K562 (cell line): ENCODE measurements around the gene CELSR2. TPM values are rescaled to one million over a fixed set of nuclear protein-coding genes. Genes with fewer than 3 reads are reported as not detected.
A peak's percentile ranks its signal among the peaks of the same experiment; 100 is the strongest.

Source experiments
- BMI1 ChIP-seq: fragments of 150-350 bp; IDR thresholded peaks from 2 replicates; pipeline ENCODE4 v1.6.1; 2014; ENCODE audit warnings: low read length
- ETS1 ChIP-seq: conservative IDR thresholded peaks from 2 replicates; pipeline ENCODE4 v1.6.1; 2011; ENCODE audit warnings: low read depth, mild to moderate bottlenecking, low read length; ENCODE audit not compliant: control insufficient read depth
- FOXA3 ChIP-seq, 2 experiments: fragments of 450-650 bp in 1 of 2; sonication (generic) in 1 of 2; formaldehyde crosslinking; IDR thresholded peaks in 1 of 2; conservative IDR thresholded peaks in 1 of 2; 2 replicates each; pipeline versions ENCODE4 v1.4.0 to v1.8.0; 2020 to 2022; ENCODE audit warnings: mild to moderate bottlenecking in 2 of 2, missing genetic modification reagents in 1 of 2
- REST ChIP-seq, 2 experiments: fragments of 450-650 bp; formaldehyde crosslinking in 1 of 2; IDR thresholded peaks; 2 replicates each; pipeline versions ENCODE4 v1.4.0 to v1.6.1; 2014 to 2020; ENCODE audit warnings: mild to moderate bottlenecking in 2 of 2, borderline replicate concordance in 1 of 2, low read depth in 1 of 2
- RREB1 ChIP-seq: fragments of 250-450 bp; sonication (Bioruptor Pico); IDR thresholded peaks from 2 replicates; pipeline ENCODE4 v1.4.0; 2020
- SOX6 ChIP-seq: fragments of 450-650 bp; IDR thresholded peaks from 2 replicates; pipeline ENCODE4 v1.6.1; 2014; ENCODE audit warnings: mild to moderate bottlenecking
- SRF ChIP-seq, 2 experiments: fragments of 250-450, 450-650 bp in 1 of 2; sonication (Bioruptor Pico) in 1 of 2; sonication (generic) in 1 of 2; formaldehyde crosslinking; IDR thresholded peaks; 2 replicates each; pipeline versions ENCODE4 v1.5.0 to v1.5.1; 2020 to 2022; ENCODE audit warnings: mild to moderate bottlenecking in 1 of 2, missing genetic modification reagents in 1 of 2
- polyA plus RNA-seq, 8 experiments: library from polyadenylated mRNA; depleted of rRNA in 4 of 8; stranded (reverse) in 5 of 8; unstranded in 3 of 8; fragments of >200 nt; fragmentation: Nextera tagmentation in 2 of 8; fragmentation: Illumina TruSeq in 1 of 8; extraction: Ambion mirVana in 2 of 8; extraction: Trizol in 1 of 8; gene quantifications; 2 replicates each; pipeline versions ENCODE4 v1.2.1 to v1.2.3, GENCODE V29; 2011 to 2014; ENCODE audit warnings: inconsistent platforms in 1 of 8, missing spikeins in 1 of 8
- total RNA-seq, 7 experiments: library from RNA; depleted of rRNA in 6 of 7; stranded (reverse); fragments of >200 nt in 6 of 7; fragmentation: Illumina TruSeq in 2 of 7; extraction: Trizol in 2 of 7; gene quantifications; 2 replicates each; pipeline versions ENCODE4 v1.2.1 to v1.2.3, GENCODE V29; 2011 to 2021; ENCODE audit warnings: low replicate concordance in 1 of 7

The CELSR2 gene
- total and polyA plus RNA-seq, 9 of the 15 experiments (the other 6 are each of a cell fraction or from before 2014, with no cell fraction given): 0.31 to 21.9 (median 4.2) TPM

- TF ChIP-seq RREB1 (CRISPR knock-in tag) (0 out of 2 replicates have a peak, but pooled peaks have one; percentile 80), FOXA3 (CRISPR knock-in tag; conservative IDR thresholded peaks at IDR 0.05 in 1 of 2, IDR thresholded peaks at IDR 0.05 in 1 of 2) (peak in 1 of 2 experiments; percentile 89; a peak in 1 of 4 replicates), ETS1 (peak; percentile 18; the same call in 1 of the 2 replicates), SRF (CRISPR knock-in tag; IDR thresholded peaks at IDR 0.05) (peak in 1 of 2 experiments; percentile 40; a peak in 1 of 4 replicates), SOX6 (peak; percentile 85), BMI1 (no peak), REST (IDR thresholded peaks at IDR 0.05; ENCODE audit: borderline replicate concordance) (peak; percentile 97), REST (CRISPR knock-in tag; IDR thresholded peaks at IDR 0.05; ENCODE audit: low read depth) (no peak)
Measured at GRCh38 chr1:109263597-109264378, 14.4 kb downstream of the CELSR2 start (continued).
